ENCODE measurements around the gene IQGAP2. TPM values are rescaled to one million over a fixed set of nuclear protein-coding genes. Genes with fewer than 3 reads are reported as not detected.

The IQGAP2 gene
- total RNA-seq, 1 experiment from 2014 or later: not detected

- no peaks in the 10 kb centered on the region for H3K9me2 ChIP-seq (ENCODE audit: insufficient read depth)
- H3F3A ChIP-seq (ENCODE audit: insufficient read depth, low read depth): no peaks in the 10 kb centered on the region
- no peaks in the 10 kb centered on the region for H4K20me1 ChIP-seq (ENCODE audit: insufficient read depth)
- no peaks in the 10 kb centered on the region for H3K9me3 ChIP-seq (ENCODE audit: insufficient read depth, low read depth)
- H3K4me2 ChIP-seq: no peak overlapping the region
- intact Hi-C loops (cut with micrococcal nuclease; ENCODE audit: unreplicated experiment): no loop called here
- no peak for DNase-seq
- no peak overlapping the region for H2AFZ ChIP-seq
- POLR2A ChIA-PET (ENCODE audit: unreplicated experiment): no interaction called here
- no TSS peak for BruUV-seq (replicated peaks)
- H3K4me1 ChIP-seq (replicated peaks; ENCODE audit: insufficient read depth): no peaks in the 10 kb centered on the region
- no peak overlapping the region for H3K4me3 ChIP-seq
- no peaks in the 10 kb centered on the region for H3K27me3 ChIP-seq (ENCODE audit: insufficient read depth, low read depth)
- no peaks in the 10 kb centered on the region for H3K36me3 ChIP-seq (ENCODE audit: low read depth)
- no peak overlapping the region for H3K27ac ChIP-seq
- H3K79me2 ChIP-seq (ENCODE audit: low read depth): no peaks in the 10 kb centered on the region
- TF ChIP-seq CTCF (conservative IDR thresholded peaks at IDR 0.05) (no peak), EZH2 (IDR thresholded peaks at IDR 0.05; ENCODE audit: low read depth) (no peak)
- CTCF ChIA-PET: no interaction called here
These were observed 59.1 kb downstream of the IQGAP2 start for GRCh38 chr5:76462097-76462667.

- ChIA-PET POLR2A (ENCODE audit: unreplicated experiment) (no interaction called here), CTCF (no interaction called here)
- no peak overlapping the region for H3K27ac ChIP-seq
- intact Hi-C loops (cut with micrococcal nuclease; ENCODE audit: unreplicated experiment): no loop called here
- H3K4me1 ChIP-seq (replicated peaks; ENCODE audit: insufficient read depth): no peaks in the 10 kb centered on the region
- H3K9me3 ChIP-seq (ENCODE audit: insufficient read depth, low read depth): no peaks in the 10 kb centered on the region
- H2AFZ ChIP-seq: no peak overlapping the region
- BruUV-seq (replicated peaks): no TSS peak
- H3K4me3 ChIP-seq: no peak overlapping the region
- H3K27me3 ChIP-seq (ENCODE audit: insufficient read depth, low read depth): no peaks in the 10 kb centered on the region
- H3K9me2 ChIP-seq (ENCODE audit: insufficient read depth): no peaks in the 10 kb centered on the region
- no peak overlapping the region for H3K4me2 ChIP-seq
- TF ChIP-seq EZH2 (IDR thresholded peaks at IDR 0.05; ENCODE audit: low read depth) (no peak), CTCF (conservative IDR thresholded peaks at IDR 0.05) (no peak)
- H4K20me1 ChIP-seq (ENCODE audit: insufficient read depth): no peaks in the 10 kb centered on the region
- no peaks in the 10 kb centered on the region for H3K36me3 ChIP-seq (ENCODE audit: low read depth)
- DNase-seq: no peak
- no peaks in the 10 kb centered on the region for H3F3A ChIP-seq (ENCODE audit: insufficient read depth, low read depth)
- no peaks in the 10 kb centered on the region for H3K79me2 ChIP-seq (ENCODE audit: low read depth)
These were observed 64.1 kb downstream of the IQGAP2 start for GRCh38 chr5:76467216-76467615.

GRCh38 chr5:76468635-76469425 is 65.7 kb downstream of the IQGAP2 start:
- H3K4me3 ChIP-seq: no peak overlapping the region
- H3K4me1 ChIP-seq (replicated peaks; ENCODE audit: insufficient read depth): no peaks in the 10 kb centered on the region
- BruUV-seq (replicated peaks): no TSS peak
- CTCF ChIA-PET: no interaction called here
- no peaks in the 10 kb centered on the region for H3K9me2 ChIP-seq (ENCODE audit: insufficient read depth)
- no peak overlapping the region for H2AFZ ChIP-seq
- DNase-seq: no peak
- H3K4me2 ChIP-seq: no peak overlapping the region
- no peaks in the 10 kb centered on the region for H3F3A ChIP-seq (ENCODE audit: insufficient read depth, low read depth)
- H3K79me2 ChIP-seq (ENCODE audit: low read depth): no peaks in the 10 kb centered on the region
- TF ChIP-seq EZH2 (IDR thresholded peaks at IDR 0.05; ENCODE audit: low read depth): no peak
- TF ChIP-seq CTCF (conservative IDR thresholded peaks at IDR 0.05): no peak
- POLR2A ChIA-PET (ENCODE audit: unreplicated experiment): no interaction called here
- intact Hi-C loops (cut with micrococcal nuclease; ENCODE audit: unreplicated experiment): no loop called here
- no peak overlapping the region for H3K27ac ChIP-seq
- H3K36me3 ChIP-seq (ENCODE audit: low read depth): no peaks in the 10 kb centered on the region
- no peaks in the 10 kb centered on the region for H3K27me3 ChIP-seq (ENCODE audit: insufficient read depth, low read depth)
- H3K9me3 ChIP-seq (ENCODE audit: insufficient read depth, low read depth): no peaks in the 10 kb centered on the region
- H4K20me1 ChIP-seq (ENCODE audit: insufficient read depth): no peaks in the 10 kb centered on the region
